Omental fat pad (tissue), 4 donors: ENCODE results near the gene H2BK1. TPM values are rescaled to one million over a fixed set of nuclear protein-coding genes. Genes with fewer than 3 reads are reported as not detected.

ENCODE experiments used
- ATAC-seq: fragments of 150-250 bp; one replicate; pipeline ENCODE4 v1.9.1; 2016; ENCODE audit warnings: mild to moderate bottlenecking, moderate library complexity; ENCODE audit not compliant: low FRiP score
- DNase-seq: peaks from one replicate; pipeline ENCODE4 v3.0.0-alpha.2; 2019; ENCODE audit warnings: low spot score
- total RNA-seq, 4 donors: library from RNA; depleted of rRNA; stranded (reverse); fragments of >200 nt; gene quantifications; one replicate each; pipeline ENCODE4 v1.1.0, GENCODE V29; 2016
- TF ChIP-seq, protein P1 (sequence below), 3 donors: fragments of 450-650 bp; IDR thresholded peaks; one replicate each; pipeline ENCODE4 v1.5.1; 2016 to 2017; ENCODE audit warnings: antibody characterized with exemption in 3 of 3, mild to moderate bottlenecking in 3 of 3, moderate library complexity in 2 of 3

The H2BK1 gene
- total RNA-seq, 4 donors from 2014 or later: not detected

DNA sequence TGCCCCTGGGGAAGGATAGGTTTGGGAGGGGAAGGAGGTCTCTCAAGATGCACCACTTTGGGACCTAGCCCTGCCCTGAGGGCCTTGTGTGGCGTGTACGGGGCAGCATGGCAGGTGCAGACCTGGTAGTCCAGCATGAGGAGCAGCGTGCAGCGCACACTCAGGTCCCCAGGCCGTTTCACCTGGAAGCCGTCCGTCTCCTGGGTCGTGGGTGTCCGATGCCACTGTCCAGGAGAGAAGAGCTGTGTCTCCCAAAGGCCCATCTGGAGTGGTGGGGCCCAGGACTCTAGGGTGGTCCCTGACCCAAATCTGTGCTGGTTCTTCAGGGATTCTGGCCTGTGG is 31.4 kb upstream of the H2BK1 start:
- TF ChIP-seq, protein P1, sequence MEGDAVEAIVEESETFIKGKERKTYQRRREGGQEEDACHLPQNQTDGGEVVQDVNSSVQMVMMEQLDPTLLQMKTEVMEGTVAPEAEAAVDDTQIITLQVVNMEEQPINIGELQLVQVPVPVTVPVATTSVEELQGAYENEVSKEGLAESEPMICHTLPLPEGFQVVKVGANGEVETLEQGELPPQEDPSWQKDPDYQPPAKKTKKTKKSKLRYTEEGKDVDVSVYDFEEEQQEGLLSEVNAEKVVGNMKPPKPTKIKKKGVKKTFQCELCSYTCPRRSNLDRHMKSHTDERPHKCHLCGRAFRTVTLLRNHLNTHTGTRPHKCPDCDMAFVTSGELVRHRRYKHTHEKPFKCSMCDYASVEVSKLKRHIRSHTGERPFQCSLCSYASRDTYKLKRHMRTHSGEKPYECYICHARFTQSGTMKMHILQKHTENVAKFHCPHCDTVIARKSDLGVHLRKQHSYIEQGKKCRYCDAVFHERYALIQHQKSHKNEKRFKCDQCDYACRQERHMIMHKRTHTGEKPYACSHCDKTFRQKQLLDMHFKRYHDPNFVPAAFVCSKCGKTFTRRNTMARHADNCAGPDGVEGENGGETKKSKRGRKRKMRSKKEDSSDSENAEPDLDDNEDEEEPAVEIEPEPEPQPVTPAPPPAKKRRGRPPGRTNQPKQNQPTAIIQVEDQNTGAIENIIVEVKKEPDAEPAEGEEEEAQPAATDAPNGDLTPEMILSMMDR (IDR thresholded peaks at IDR 0.05): no peak
- DNase-seq: no peak
- ATAC-seq: no peak

DNA sequence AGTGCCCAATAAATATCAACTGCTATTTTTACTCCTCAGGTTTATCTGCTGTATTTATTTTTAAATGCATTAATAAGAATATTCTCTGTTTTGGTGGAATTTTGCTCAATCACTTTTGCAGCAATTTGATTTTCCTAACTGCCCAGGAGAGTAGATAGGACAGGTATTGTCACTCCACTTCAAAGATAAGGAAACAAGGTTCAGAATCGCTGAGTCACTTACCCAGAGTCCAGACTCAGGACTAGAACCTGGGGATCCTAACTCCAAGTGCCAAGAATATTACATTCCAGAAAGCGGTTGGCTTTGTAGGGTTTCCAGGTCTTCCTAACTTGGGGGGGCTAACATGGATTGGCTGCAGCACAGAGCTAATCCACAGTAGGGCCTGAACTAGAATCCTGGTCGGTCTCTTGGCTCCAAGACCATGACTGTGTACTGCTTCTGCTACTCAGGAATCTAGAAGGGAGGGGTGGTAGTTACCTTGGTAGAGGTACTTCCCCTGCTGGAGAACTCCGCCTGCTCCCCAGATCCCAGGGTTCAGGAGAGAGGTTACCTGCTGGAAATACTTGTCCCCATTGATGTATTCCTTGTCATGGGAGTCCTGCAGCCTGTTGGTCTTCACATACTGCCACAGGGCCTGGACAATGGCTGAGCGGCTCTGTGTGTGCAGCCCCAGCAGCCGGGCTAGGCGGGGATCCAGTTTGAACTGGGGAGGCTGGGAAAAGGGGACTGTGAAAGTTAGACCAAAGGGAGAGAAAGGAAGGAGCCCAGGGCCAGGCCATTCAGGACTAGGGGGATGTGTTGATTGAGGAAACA is 30.9 kb upstream of the H2BK1 start:
- ATAC-seq: no peak
- TF ChIP-seq, protein P1 (IDR thresholded peaks at IDR 0.05): no peak
- DNase-seq: no peak

DNA sequence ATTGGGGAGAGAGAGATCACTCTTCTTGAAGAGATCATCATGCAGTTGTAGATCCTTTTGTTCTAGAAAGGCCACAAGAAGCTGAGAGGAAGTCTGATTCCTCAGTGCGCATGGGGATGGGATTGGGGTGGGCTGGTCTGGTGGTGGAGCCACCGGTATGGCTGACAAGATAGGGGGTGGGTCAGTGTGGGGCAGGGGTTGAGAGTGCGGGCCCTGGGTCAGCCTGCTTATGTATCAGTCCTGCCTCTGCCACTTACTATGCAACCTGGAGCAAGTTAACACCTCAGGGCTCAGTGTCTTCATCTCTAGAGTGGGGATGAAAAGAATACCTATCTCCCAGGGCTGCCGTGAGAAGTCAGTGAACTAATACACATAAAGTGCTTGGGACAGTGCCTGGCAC is 30.2 kb upstream of the H2BK1 start:
- TF ChIP-seq, protein P1 (IDR thresholded peaks at IDR 0.05): no peak
- no peak for ATAC-seq
- DNase-seq: no peak

DNA sequence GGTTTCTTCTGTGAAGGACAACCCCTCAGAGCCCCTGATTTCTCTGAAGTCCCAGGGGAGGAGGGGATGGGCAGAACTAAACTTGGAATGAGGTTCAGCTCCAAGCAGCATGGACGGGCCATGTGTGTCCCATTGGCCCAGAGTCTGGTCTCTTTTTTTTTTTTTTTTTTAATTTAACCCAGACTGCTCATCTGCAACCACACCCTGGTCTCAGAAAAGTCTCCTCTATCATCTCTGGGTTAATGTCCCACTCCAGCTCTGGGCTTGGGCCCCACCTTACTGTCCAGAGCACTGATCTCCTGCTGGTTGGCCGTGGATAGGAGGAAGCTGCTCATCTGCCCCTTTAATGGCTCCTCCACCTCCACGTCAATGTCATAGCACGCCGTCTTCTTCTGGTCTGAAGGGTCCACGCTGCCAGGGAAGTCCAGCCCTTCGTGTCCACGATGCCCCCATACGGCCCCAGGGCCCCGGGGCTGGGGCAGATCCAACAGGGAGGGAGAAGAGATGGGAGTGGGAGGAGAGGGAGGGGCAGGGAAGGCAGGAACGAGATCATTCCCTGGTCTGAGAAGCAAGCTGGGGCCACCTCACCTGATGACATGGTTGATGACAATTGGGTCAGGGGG is 29.7 kb upstream of the H2BK1 start:
- DNase-seq: no peak
- no peak for ATAC-seq
- TF ChIP-seq, protein P1 (IDR thresholded peaks at IDR 0.05): no peak

DNA sequence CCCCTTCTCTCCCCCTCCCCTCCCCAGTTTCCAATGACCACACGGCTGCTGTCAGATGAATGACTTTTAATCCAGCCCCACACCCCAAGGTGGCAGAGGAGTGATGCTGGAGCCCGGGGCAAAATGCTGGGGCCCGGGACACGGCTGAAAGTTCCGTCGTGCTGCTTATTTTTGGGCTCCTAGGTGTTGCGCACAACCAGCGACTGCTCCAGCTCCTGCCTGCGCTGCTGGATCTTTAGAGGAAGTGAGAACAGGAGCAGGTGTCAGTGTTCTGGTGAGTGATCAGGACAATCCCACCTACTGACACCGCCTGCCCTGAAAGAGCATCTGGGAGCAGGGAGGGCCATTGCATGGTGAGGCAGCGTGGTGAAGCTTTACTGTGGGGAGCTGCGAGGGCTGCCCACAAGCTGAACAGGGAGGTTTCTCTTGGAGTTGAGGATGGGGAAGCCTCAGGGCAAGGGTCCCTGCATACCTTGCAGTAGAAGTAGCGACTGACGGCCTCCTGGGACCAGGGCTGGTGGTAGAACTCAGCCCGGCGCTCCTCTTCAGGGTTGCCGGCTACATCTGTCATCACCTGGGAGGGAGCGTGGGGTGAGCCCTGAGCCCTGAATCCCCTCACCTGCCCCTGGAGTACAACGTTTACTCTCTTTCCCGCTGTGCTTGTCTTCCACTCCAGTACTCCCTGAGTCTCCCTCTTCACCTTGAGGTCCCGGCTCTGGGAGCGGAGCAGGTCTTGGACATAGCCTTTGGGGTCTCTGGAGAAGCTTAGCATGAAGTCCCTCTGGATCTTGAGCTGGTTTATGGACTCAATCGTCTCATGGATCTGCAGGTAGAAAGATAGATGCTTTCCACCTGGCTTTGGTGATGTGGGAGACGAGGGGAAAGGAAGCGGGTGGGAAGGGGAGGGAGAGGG is 28.9 kb upstream of the H2BK1 start:
- no peak for DNase-seq
- TF ChIP-seq, protein P1 (IDR thresholded peaks at IDR 0.05): no peak
- no peak for ATAC-seq

DNA sequence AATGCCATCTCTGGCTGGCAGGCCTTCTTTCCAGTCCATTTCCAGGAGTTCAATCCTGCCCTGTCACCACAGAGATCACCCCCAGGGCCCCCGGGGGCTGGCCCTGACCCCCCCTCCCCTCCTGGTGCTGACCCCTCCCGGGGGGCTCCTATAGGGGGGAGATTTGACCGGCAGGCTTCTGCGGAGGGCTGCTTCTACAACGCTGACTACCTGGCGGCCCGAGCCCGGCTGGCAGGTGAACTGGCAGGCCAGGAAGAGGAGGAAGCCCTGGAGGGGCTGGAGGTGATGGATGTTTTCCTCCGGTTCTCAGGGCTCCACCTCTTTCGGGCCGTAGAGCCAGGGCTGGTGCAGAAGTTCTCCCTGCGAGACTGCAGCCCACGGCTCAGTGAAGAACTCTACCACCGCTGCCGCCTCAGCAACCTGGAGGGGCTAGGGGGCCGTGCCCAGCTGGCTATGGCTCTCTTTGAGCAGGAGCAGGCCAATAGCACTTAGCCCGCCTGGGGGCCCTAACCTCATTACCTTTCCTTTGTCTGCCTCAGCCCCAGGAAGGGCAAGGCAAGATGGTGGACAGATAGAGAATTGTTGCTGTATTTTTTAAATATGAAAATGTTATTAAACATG is 28.0 kb upstream of the H2BK1 start:
- ATAC-seq: no peak

More for the DNA sequence above, 28.0 kb upstream of the H2BK1 start:
- TF ChIP-seq, protein P1 (IDR thresholded peaks at IDR 0.05): no peak
- no peak for DNase-seq
